HepG2 (cell line): ENCODE measurements around the gene ENPP7. TPM values are rescaled to one million over a fixed set of nuclear protein-coding genes. Genes with fewer than 3 reads are reported as not detected.

Experiments
- ATF7 ChIP-seq, 2 experiments: fragments of 450-650 bp in 1 of 2; sonication (generic) in 1 of 2; formaldehyde crosslinking in 1 of 2; IDR thresholded peaks; 2 replicates each; pipeline versions ENCODE4 v1.4.0 to v1.6.1; 2016 to 2020; ENCODE audit warnings: antibody characterized with exemption in 1 of 2, mild to moderate bottlenecking in 1 of 2, missing genetic modification reagents in 1 of 2
- CC2D1A ChIP-seq: sonication (generic); formaldehyde crosslinking; IDR thresholded peaks from 2 replicates; pipeline ENCODE4 v1.8.1; 2023; ENCODE audit warnings: mild to moderate bottlenecking, missing genetic modification reagents
- ERF ChIP-seq: IDR thresholded peaks from 2 replicates; pipeline ENCODE4 v1.6.1; 2018; ENCODE audit warnings: missing biosample characterization, missing genetic modification reagents
- FOXA1 ChIP-seq, 2 experiments: fragments of 450-650 bp in 1 of 2; sonication (generic) in 1 of 2; formaldehyde crosslinking in 1 of 2; IDR thresholded peaks; 2 replicates each; pipeline versions ENCODE4 v1.4.0 to v1.6.1; 2016 to 2020; ENCODE audit warnings: missing genetic modification reagents in 1 of 2
- HNRNPUL1 ChIP-seq: fragments of 200-400 bp; formaldehyde crosslinking; IDR thresholded peaks from 2 replicates; pipeline ENCODE4 v1.6.1; 2017; ENCODE audit warnings: low read depth, mild to moderate bottlenecking, low read length, moderate library complexity
- NR2F6 ChIP-seq, 2 experiments: IDR thresholded peaks; 2 replicates each; pipeline ENCODE4 v1.6.1; 2016; ENCODE audit warnings: antibody characterized with exemption in 1 of 2, mild to moderate bottlenecking in 1 of 2
- PITX1 ChIP-seq: sonication (generic); formaldehyde crosslinking; IDR thresholded peaks from 2 replicates; pipeline ENCODE4 v1.5.1; 2020; ENCODE audit warnings: mild to moderate bottlenecking, missing genetic modification reagents
- PLRG1 ChIP-seq: fragments of 450-650 bp; conservative IDR thresholded peaks from 2 replicates; pipeline ENCODE4 v1.6.1; 2016
- POLR2AphosphoS2 ChIP-seq: IDR thresholded peaks from 2 replicates; pipeline ENCODE4 v1.6.1; 2011; ENCODE audit warnings: low read depth, low read length, improper control_type of control experiment
- SIX1 ChIP-seq: sonication (generic); formaldehyde crosslinking; IDR thresholded peaks from 2 replicates; pipeline ENCODE4 v1.4.0; 2020; ENCODE audit warnings: missing genetic modification reagents, borderline replicate concordance
- SMARCE1 ChIP-seq: fragments of 450-650 bp; IDR thresholded peaks from 2 replicates; pipeline ENCODE4 v1.6.1; 2017; ENCODE audit warnings: borderline replicate concordance
- YEATS2 ChIP-seq: sonication (generic); formaldehyde crosslinking; IDR thresholded peaks from 2 replicates; pipeline ENCODE4 v1.4.0; 2020; ENCODE audit warnings: missing genetic modification reagents, borderline replicate concordance
- ZNF24 ChIP-seq: fragments of 450-650 bp; IDR thresholded peaks from 2 replicates; pipeline ENCODE4 v1.6.1; 2017; ENCODE audit warnings: antibody characterized with exemption, mild to moderate bottlenecking
- ZNF251 ChIP-seq: sonication (generic); formaldehyde crosslinking; IDR thresholded peaks from 2 replicates; pipeline ENCODE4 v1.9.0; 2021; ENCODE audit warnings: mild to moderate bottlenecking, missing genetic modification reagents
- ZNF253 ChIP-seq: sonication (generic); formaldehyde crosslinking; IDR thresholded peaks from 2 replicates; pipeline ENCODE4 v1.8.0; 2022; ENCODE audit warnings: mild to moderate bottlenecking, missing genetic modification reagents, borderline replicate concordance
- ZNF260 ChIP-seq: sonication (generic); formaldehyde crosslinking; IDR thresholded peaks from 2 replicates; pipeline ENCODE4 v1.4.0; 2020; ENCODE audit warnings: missing genetic modification reagents, low read depth, mild to moderate bottlenecking, borderline replicate concordance
- ZNF556 ChIP-seq: sonication (generic); formaldehyde crosslinking; IDR thresholded peaks from 2 replicates; pipeline ENCODE4 v1.4.0; 2020; ENCODE audit warnings: mild to moderate bottlenecking, missing genetic modification reagents, borderline replicate concordance
- ZNF562 ChIP-seq: sonication (generic); formaldehyde crosslinking; IDR thresholded peaks from 2 replicates; pipeline ENCODE4 v1.8.0; 2022; ENCODE audit warnings: missing genetic modification reagents, borderline replicate concordance
- ZNF616 ChIP-seq: sonication (generic); formaldehyde crosslinking; IDR thresholded peaks from 2 replicates; pipeline ENCODE4 v1.5.0; 2020; ENCODE audit warnings: low read depth, mild to moderate bottlenecking, missing genetic modification reagents
- ZNF652 ChIP-seq: IDR thresholded peaks from 2 replicates; pipeline ENCODE4 v1.6.1; 2016; ENCODE audit warnings: low read depth, borderline replicate concordance
- ZNF75D ChIP-seq: sonication (generic); formaldehyde crosslinking; IDR thresholded peaks from 2 replicates; pipeline ENCODE4 v1.8.1; 2023; ENCODE audit warnings: missing genetic modification reagents, mild to moderate bottlenecking, borderline replicate concordance
- ZNF790 ChIP-seq: sonication (generic); formaldehyde crosslinking; IDR thresholded peaks from 2 replicates; pipeline ENCODE4 v1.8.0; 2022; ENCODE audit warnings: missing genetic modification reagents, mild to moderate bottlenecking, borderline replicate concordance
- ZNF850 ChIP-seq: sonication (generic); formaldehyde crosslinking; conservative IDR thresholded peaks from 2 replicates; pipeline ENCODE4 v1.9.0; 2021; ENCODE audit warnings: mild to moderate bottlenecking, missing genetic modification reagents
- polyA plus RNA-seq, 8 experiments: library from polyadenylated mRNA; depleted of rRNA in 3 of 8; stranded (reverse) in 7 of 8; unstranded in 1 of 8; fragments of >200 nt; fragmentation: Illumina TruSeq in 4 of 8; extraction: Trizol in 4 of 8; gene quantifications; 2 replicates each; pipeline versions ENCODE4 v1.2.1 to v1.2.3, GENCODE V29; 2011 to 2016; ENCODE audit warnings: low read depth in 4 of 8, missing spikeins in 1 of 8, mixed read lengths in 1 of 8; ENCODE audit not compliant: insufficient read depth in 1 of 8
- total RNA-seq, 5 experiments: library from RNA; depleted of rRNA; stranded (reverse); fragments of >200 nt; fragmentation: Illumina TruSeq; extraction: Trizol; gene quantifications; 2 replicates each; pipeline ENCODE4 v1.2.3, GENCODE V29; 2016; ENCODE audit warnings: low read depth in 1 of 5
- TF ChIP-seq, protein P1 (sequence below): IDR thresholded peaks from 2 replicates; pipeline ENCODE4 v1.6.1; 2018; ENCODE audit warnings: missing genetic modification reagents, mild to moderate bottlenecking, missing compliant biosample characterization
- TF ChIP-seq, protein P2 (sequence below), 2 experiments: sonication (generic) in 1 of 2; formaldehyde crosslinking in 1 of 2; IDR thresholded peaks; 2 replicates each; pipeline versions ENCODE4 v1.4.0 to v1.6.1; 2018 to 2020; ENCODE audit warnings: missing genetic modification reagents in 2 of 2, borderline replicate concordance in 1 of 2, low read depth in 1 of 2, mild to moderate bottlenecking in 1 of 2, missing biosample characterization in 1 of 2
- TF ChIP-seq, protein P3 (sequence below): sonication (generic); formaldehyde crosslinking; IDR thresholded peaks from 2 replicates; pipeline ENCODE4 v1.8.0; 2022; ENCODE audit warnings: missing genetic modification reagents, mild to moderate bottlenecking, borderline replicate concordance

ENPP7 gene
- total and polyA plus RNA-seq, 2 of the 13 experiments (the other 11 are each of a cell fraction or from before 2014, with no cell fraction given) = 1.1 to 2.2 TPM

DNA sequence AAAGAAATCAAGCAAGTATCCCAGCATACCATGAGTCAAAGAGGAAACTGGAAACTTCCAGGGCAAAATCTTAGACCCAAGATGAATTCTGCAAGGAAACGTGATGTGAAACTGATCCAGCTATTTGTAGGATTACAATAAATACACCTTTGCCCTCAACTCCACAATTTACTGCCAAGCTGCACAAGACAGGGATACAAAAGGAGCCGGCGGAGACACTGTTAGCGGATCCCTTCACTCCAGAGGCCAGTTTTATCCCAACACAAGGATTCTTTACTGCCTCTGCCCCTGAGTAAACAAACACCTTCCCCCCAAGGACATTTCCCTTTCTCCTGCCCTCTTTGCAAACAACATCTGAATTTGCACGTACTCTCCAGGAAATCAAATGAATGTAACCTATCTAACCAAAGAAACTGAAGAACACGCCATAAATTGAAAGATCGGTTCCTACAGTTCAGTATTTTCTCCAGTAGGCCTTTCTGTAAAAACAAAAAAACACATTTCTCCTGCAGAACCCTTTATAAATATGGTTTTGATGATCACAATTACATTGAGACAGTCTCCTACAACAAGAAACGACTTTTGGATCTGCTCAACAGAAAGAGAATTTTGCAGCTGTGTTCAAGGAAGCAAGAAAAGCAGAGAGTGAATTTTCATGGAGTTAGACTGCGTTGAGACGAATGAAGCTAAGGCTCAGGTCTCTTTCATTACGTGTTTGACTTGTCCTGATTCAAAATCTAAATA is 45.8 kb downstream of the ENPP7 start (continued):
- TF ChIP-seq, protein P1, sequence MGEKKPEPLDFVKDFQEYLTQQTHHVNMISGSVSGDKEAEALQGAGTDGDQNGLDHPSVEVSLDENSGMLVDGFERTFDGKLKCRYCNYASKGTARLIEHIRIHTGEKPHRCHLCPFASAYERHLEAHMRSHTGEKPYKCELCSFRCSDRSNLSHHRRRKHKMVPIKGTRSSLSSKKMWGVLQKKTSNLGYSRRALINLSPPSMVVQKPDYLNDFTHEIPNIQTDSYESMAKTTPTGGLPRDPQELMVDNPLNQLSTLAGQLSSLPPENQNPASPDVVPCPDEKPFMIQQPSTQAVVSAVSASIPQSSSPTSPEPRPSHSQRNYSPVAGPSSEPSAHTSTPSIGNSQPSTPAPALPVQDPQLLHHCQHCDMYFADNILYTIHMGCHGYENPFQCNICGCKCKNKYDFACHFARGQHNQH (CRISPR knock-in tag) = peak; percentile 69; the same call in 1 of the 2 replicates
- no peak for TF ChIP-seq ZNF260
- no peak for TF ChIP-seq SIX1 (CRISPR knock-in tag)
- TF ChIP-seq ERF (CRISPR knock-in tag) = peak; percentile 62
- no peak for TF ChIP-seq ZNF253 (CRISPR knock-in tag)
- TF ChIP-seq ZNF652 (CRISPR knock-in tag) = peak; percentile 13; the same call in 1 of the 2 replicates
- TF ChIP-seq SMARCE1 = no peak
- peak; percentile 67 for TF ChIP-seq PITX1 (CRISPR knock-in tag)
- TF ChIP-seq, protein P2, sequence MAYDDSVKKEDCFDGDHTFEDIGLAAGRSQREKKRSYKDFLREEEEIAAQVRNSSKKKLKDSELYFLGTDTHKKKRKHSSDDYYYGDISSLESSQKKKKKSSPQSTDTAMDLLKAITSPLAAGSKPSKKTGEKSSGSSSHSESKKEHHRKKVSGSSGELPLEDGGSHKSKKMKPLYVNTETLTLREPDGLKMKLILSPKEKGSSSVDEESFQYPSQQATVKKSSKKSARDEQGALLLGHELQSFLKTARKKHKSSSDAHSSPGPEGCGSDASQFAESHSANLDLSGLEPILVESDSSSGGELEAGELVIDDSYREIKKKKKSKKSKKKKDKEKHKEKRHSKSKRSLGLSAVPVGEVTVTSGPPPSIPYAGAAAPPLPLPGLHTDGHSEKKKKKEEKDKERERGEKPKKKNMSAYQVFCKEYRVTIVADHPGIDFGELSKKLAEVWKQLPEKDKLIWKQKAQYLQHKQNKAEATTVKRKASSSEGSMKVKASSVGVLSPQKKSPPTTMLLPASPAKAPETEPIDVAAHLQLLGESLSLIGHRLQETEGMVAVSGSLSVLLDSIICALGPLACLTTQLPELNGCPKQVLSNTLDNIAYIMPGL (CRISPR knock-in tag; IDR thresholded peaks at IDR 0.05; ENCODE audit: borderline replicate concordance in 1 of 2, low read depth in 1 of 2) = 0 out of 4 replicates have a peak, but pooled peaks of 1 of the 2 experiments have one; percentile 50
- TF ChIP-seq ATF7 (IDR thresholded peaks at IDR 0.05) = no peak
- no peak for TF ChIP-seq ATF7 (CRISPR knock-in tag; IDR thresholded peaks at IDR 0.05)
- TF ChIP-seq FOXA1 (IDR thresholded peaks at IDR 0.05) = no peak
- peak; percentile 70 for TF ChIP-seq FOXA1 (CRISPR knock-in tag; IDR thresholded peaks at IDR 0.05)
- no peak for TF ChIP-seq HNRNPUL1
- TF ChIP-seq ZNF24 = 0 out of 2 replicates have a peak, but pooled peaks have one; percentile 5
- TF ChIP-seq ZNF616 (CRISPR knock-in tag) = no peak
- TF ChIP-seq NR2F6 (IDR thresholded peaks at IDR 0.05) = 0 out of 2 replicates have a peak, but pooled peaks have one; percentile 35
- TF ChIP-seq NR2F6 (CRISPR knock-in tag; IDR thresholded peaks at IDR 0.05) = peak; percentile 50; the same call in 1 of the 2 replicates
- TF ChIP-seq PLRG1 = no peak
- no peak for TF ChIP-seq ZNF556 (CRISPR knock-in tag)
- no peak for TF ChIP-seq ZNF850 (CRISPR knock-in tag)
- no peak for TF ChIP-seq ZNF790 (CRISPR knock-in tag)
- TF ChIP-seq CC2D1A (CRISPR knock-in tag) = no peak
- no peak for TF ChIP-seq ZNF562 (CRISPR knock-in tag)
- no peak for TF ChIP-seq POLR2AphosphoS2
- no peak for TF ChIP-seq ZNF251 (CRISPR knock-in tag)
- TF ChIP-seq ZNF75D (CRISPR knock-in tag) = no peak
- 0 out of 2 replicates have a peak, but pooled peaks have one; percentile 10 for TF ChIP-seq YEATS2 (CRISPR knock-in tag)
- TF ChIP-seq, protein P3, sequence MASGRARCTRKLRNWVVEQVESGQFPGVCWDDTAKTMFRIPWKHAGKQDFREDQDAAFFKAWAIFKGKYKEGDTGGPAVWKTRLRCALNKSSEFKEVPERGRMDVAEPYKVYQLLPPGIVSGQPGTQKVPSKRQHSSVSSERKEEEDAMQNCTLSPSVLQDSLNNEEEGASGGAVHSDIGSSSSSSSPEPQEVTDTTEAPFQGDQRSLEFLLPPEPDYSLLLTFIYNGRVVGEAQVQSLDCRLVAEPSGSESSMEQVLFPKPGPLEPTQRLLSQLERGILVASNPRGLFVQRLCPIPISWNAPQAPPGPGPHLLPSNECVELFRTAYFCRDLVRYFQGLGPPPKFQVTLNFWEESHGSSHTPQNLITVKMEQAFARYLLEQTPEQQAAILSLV (CRISPR knock-in tag) = no peak
